ENCODE results near the gene MICB. TPM values are rescaled to one million over a fixed set of nuclear protein-coding genes. Genes with fewer than 3 reads are reported as not detected.
A peak's percentile ranks its signal among the peaks of the same experiment; 100 is the strongest.

The MICB gene
- total and polyA plus RNA-seq, 9 of the 15 experiments (the other 6 are each of a cell fraction or from before 2014, with no cell fraction given): 13.3 to 34.5 (median 19.8) TPM

- TF ChIP-seq, protein P1, sequence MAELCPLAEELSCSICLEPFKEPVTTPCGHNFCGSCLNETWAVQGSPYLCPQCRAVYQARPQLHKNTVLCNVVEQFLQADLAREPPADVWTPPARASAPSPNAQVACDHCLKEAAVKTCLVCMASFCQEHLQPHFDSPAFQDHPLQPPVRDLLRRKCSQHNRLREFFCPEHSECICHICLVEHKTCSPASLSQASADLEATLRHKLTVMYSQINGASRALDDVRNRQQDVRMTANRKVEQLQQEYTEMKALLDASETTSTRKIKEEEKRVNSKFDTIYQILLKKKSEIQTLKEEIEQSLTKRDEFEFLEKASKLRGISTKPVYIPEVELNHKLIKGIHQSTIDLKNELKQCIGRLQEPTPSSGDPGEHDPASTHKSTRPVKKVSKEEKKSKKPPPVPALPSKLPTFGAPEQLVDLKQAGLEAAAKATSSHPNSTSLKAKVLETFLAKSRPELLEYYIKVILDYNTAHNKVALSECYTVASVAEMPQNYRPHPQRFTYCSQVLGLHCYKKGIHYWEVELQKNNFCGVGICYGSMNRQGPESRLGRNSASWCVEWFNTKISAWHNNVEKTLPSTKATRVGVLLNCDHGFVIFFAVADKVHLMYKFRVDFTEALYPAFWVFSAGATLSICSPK (IDR thresholded peaks at IDR 0.05; ENCODE audit: borderline replicate concordance): no peak
- TF ChIP-seq XRCC3 (IDR thresholded peaks at IDR 0.05): no peak
- TF ChIP-seq ASH1L (IDR thresholded peaks at IDR 0.05; ENCODE audit: borderline replicate concordance, low read depth, partially characterized antibody): no peak
- TF ChIP-seq MECOM (CRISPR knock-in tag; IDR thresholded peaks at IDR 0.05): no peak
- no peak for TF ChIP-seq THAP12 (CRISPR knock-in tag; IDR thresholded peaks at IDR 0.05)
- no peak for TF ChIP-seq CREBBP (IDR thresholded peaks at IDR 0.05; ENCODE audit: low read depth, low read length)
- TF ChIP-seq, protein P2, sequence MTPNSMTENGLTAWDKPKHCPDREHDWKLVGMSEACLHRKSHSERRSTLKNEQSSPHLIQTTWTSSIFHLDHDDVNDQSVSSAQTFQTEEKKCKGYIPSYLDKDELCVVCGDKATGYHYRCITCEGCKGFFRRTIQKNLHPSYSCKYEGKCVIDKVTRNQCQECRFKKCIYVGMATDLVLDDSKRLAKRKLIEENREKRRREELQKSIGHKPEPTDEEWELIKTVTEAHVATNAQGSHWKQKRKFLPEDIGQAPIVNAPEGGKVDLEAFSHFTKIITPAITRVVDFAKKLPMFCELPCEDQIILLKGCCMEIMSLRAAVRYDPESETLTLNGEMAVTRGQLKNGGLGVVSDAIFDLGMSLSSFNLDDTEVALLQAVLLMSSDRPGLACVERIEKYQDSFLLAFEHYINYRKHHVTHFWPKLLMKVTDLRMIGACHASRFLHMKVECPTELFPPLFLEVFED (CRISPR knock-in tag; conservative IDR thresholded peaks at IDR 0.05): 0 out of 2 replicates have a peak, but pooled peaks have one; percentile 50
- no peak for TF ChIP-seq ZNF146 (CRISPR knock-in tag; IDR thresholded peaks at IDR 0.05; ENCODE audit: unreplicated experiment)
- 0 out of 2 replicates have a peak, but pooled peaks have one; percentile 47 for TF ChIP-seq SMARCA4 (IDR thresholded peaks at IDR 0.05)
- no peak for TF ChIP-seq ZNF408 (CRISPR knock-in tag; IDR thresholded peaks at IDR 0.05; ENCODE audit: low read depth)
- no peak for TF ChIP-seq NUFIP1 (IDR thresholded peaks at IDR 0.05; ENCODE audit: partially characterized antibody)
- no peak for TF ChIP-seq HMGN3 (IDR thresholded peaks at IDR 0.05; ENCODE audit: borderline replicate concordance, extremely low read depth, insufficient read length, low read depth, low read length)
- TF ChIP-seq ZNF76 (CRISPR knock-in tag; IDR thresholded peaks at IDR 0.05; ENCODE audit: borderline replicate concordance): no peak
- no peak for TF ChIP-seq FOXA3 (CRISPR knock-in tag; conservative IDR thresholded peaks at IDR 0.05 in 1 of 2, IDR thresholded peaks at IDR 0.05 in 1 of 2)
- no peak for TF ChIP-seq ZKSCAN3 (CRISPR knock-in tag; IDR thresholded peaks at IDR 0.05)
- no peak for TF ChIP-seq ESRRB (CRISPR knock-in tag; IDR thresholded peaks at IDR 0.05; ENCODE audit: borderline replicate concordance)
- TF ChIP-seq E2F3 (CRISPR knock-in tag; IDR thresholded peaks at IDR 0.05): no peak
- TF ChIP-seq ZNF707 (CRISPR knock-in tag; conservative IDR thresholded peaks at IDR 0.05): no peak
- TF ChIP-seq ZBED1 (IDR thresholded peaks at IDR 0.05): no peak
- TF ChIP-seq SRSF3 (IDR thresholded peaks at IDR 0.05; ENCODE audit: insufficient read depth, low read length): no peak
- TF ChIP-seq ZNF778 (CRISPR knock-in tag; IDR thresholded peaks at IDR 0.05): no peak
- no peak for TF ChIP-seq BRF2 (IDR thresholded peaks at IDR 0.05; ENCODE audit: borderline replicate concordance, insufficient read depth, insufficient read length)
- TF ChIP-seq MEF2D (tag; conservative IDR thresholded peaks at IDR 0.05; ENCODE audit: low read depth): no peak
Measured at GRCh38 chr6:31490115-31490873, 7.7 kb upstream of the MICB start (continued).

All from K562 (cell line).